Measurements from ENCODE around the gene LMTK2.

LMTK2 gene

DNA sequence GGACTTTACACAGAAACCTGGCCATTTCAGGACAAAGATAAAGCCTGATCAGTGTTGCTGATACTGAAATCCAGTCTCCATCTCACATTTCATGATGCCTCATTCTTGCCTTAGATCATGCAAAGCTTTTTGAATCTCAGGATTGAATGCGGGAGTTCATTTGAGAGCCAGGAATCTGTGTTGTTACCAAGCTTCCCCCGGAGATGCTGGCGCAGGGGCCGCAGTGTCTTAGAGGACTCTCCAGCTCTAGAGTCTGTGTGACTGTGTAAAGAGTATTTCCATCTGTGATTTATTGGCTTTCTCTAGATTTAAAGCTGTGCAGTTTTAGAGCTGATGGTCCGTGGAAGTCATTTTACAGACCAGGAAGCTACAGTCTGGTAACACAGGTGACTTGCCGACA is 32.0 kb downstream of the LMTK2 start:
- no peak for DNase-seq

DNA sequence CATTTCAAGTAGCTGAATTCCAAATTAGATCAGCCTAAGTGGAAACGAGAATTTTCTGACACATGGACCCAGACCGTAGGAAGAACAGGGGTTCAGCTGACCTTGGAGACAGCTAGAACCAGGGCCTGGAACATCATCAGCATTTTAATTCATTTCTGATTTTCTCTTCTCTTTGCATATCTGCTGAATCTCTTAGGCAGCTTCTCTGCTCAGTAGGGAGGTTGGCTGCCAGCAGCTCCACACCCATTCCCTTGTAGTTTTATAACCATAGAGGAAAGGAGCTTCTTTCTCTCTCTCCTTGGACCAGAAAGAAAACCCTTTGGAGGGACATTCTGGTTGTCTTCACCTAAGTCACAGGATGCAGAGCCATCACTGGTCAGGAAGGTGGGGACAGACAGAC is 36.0 kb downstream of the LMTK2 start:
- DNase-seq: no peak

DNA sequence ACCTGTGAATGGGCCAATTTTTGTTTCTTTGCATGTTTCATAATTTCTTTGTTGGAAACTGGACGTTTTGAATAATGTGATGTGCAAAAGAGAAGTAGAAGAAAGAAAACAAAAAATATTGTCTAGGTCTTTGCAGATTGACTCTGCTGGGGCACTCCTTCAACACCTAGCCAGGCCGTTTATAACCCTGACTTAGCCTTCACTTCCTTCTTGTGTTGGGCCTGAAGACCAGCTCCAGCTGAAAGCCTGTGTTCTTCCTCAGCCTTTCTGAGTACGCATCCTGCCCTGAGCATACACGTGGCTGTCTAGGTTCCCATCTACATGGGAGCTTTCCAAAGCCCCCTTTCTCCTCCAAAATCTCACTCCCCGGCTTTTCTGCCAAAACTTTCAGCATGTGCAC is 41.9 kb downstream of the LMTK2 start:
- DNase-seq: no peak

DNA sequence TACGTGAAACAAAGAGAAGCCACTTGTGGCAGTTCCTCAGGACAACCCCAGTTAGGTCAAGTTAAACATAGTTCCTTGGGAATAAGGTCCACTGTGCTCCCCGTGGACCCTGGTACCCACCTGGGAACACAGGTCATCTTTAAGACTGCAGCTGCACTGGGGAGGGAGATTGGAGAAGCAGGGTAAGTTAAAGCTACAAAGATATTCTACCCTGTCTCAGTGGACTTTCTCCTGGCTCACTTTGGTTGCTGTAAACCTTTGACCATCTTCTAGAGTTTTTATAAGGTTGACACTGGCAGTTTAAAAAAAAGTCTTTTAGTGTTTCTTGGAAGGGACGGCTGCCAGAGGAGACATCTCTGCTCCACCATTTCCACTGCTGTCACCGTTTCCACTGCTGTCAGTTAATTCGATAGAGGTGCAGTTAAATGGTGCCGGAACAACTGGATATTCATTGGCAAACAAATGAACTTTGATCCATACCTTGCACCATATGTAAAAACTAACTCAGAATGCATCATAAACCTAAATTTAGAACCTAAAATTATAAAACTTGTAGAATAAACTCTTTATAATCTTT is 42.5 kb downstream of the LMTK2 start:
- no peak for DNase-seq

- DNase-seq: no peak
Observed at GRCh38 chr7:98151884-98152283, 45.2 kb downstream of the LMTK2 start.

GRCh38 chr7:98156700-98157099 is 50.0 kb downstream of the LMTK2 start:
- no peak for DNase-seq

DNA sequence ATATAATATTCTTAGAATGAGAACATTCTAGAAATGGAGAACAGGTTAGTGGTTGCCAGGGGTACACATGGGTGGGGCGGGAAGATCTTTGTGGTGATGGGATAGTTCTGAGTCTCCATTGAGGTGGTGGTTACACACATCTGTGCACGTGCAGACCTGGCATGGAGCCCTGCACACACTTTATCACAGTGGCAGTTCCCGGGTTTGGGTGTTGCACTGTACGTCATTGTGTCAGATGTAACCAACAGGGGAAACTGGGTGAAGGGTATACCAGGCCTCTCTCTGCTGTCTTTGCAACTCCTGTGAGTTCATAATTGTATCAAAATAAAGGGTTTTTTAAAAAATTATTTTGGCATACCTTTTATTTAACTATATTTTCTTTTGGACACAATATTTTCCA is 51.1 kb downstream of the LMTK2 start:
- DNase-seq: no peak

GRCh38 chr7:98162758-98163157 is 56.1 kb downstream of the LMTK2 start:
- DNase-seq: no peak

- DNase-seq: no peak
Observed at GRCh38 chr7:98163269-98163668, 56.6 kb downstream of the LMTK2 start.

DNA sequence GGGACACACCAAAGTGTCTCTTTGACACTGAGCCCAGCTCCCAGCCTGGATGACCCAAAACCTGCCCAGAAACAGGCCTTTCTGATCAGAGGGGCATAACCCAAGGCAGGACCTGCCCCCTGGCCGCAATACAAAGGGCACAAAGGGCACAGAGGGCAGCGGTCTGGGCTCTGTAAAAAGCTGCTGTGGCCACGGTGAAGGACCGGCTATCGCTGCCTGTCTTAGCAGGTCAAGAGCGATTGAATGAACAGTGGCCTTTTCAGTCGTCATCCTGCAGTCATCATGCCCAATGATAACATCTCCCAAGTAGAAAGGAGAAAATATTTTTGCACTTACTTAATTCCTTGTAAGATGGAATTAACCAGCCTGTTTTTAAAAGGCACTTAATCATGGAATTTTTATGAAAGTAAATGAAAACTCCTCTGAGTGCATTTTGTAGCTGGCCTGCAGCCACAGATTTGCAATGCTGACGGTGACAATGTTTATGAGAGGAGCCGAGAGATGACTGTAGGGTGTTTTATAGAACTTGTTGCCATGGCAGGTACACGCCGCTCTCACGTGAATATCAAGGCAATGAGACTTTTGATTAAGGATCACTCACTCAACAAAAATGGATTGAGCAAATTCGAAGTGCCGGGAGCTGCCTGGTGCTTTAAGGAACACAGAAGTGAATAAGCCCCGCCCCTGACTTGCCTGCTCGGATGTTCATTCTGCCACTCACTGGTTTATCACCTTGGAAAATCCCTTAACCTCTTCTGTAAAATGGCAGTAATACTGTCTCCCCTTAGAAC is 57.2 kb downstream of the LMTK2 start:
- no peak for DNase-seq

DNA sequence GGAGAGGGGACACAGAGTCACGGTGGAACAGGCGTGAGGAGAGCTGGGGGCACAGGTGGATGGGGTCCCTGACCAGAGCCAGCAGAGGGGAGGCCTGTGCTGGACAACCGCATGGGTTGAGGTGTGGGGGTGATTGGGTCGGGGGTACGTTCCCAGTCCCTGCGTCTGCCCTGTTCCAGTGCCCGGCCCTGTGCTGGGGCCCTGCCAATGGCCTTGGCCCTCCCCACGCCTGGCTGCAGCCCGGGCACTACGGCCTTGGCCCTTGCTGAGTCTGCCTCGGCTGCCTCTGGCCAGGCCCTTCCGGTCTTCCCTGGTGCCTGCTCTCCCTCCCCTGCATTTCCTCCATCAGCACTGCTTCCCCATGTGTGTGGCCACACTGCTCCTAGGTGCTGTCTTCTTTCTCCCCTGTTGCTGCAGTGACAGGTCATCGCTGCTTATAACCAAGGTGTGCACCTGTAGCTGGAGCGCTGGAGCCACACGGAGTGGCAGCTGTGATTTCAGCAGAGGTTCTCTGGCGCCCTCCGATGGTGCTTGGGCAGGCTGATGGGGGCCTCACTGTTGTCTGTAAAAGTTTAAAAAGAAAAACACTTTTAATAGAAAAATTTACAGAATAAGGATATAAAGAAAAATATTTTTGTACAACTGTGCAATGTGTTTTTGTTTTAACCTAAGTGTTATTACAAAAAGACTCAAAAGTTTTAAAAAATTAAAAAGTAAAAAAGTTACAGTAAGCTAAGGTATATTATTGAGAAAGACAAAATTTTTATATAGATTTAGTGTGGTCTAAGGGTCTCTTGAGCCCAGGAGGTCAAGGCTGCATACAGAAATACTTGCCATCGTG is 59.4 kb downstream of the LMTK2 start:
- DNase-seq: peak; percentile 41 to 46

DNA sequence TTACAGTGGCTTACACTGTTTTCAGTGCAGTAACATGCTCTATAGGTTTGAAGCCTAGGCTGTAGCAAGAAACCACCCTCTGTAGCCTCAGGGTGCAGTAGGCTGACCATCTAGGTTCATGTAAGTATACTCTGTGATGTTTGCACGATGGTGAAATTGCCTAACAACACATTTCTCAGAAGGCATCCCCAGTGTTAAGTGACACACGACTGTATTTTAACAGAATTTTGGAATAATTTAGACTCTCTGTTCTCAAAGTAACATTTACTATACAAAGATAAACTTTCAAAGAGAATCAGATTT is 60.0 kb downstream of the LMTK2 start:
- DNase-seq: no peak

- no peak for DNase-seq
Observed at GRCh38 chr7:98167653-98168052, 61.0 kb downstream of the LMTK2 start.

DNA sequence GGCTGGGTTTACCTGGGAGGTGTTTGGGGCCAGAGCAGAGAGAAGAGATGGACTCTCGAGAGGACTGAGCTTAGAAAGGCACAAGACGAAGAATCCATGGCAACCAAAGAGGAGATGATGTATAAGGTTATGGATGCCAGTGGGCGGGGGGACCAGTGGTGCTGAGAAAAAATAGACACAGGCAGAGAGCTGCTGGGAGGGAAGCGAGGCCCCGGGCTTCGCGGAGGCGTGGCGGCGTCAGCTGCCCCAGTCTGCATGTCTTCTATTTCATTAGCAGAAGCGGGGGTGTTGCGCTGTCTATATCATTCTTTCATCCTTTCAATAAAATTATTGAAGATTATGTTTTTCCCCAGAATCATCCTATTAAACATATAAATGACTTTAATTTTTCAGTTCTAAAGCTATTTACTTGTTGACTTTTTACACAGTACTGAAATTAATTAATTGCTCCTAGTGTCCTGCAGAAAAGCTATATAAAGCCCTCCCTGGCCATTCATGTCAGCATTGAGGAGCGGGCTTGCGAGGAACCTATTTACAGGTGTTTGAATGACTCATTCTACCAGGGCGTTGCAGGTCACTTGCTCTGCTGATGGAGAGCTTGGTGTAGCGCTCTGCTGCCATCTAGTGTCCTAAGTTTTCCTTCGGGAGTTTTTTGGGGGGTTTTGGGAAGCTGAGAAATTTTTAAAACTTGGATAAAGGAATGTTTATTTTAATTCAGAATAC is 61.7 kb downstream of the LMTK2 start:
- peak; percentile 62 to 63 for DNase-seq

GRCh38 chr7:98168904-98169621 is 62.4 kb downstream of the LMTK2 start:
- DNase-seq: no peak

GRCh38 chr7:98170966-98171365 is 64.3 kb downstream of the LMTK2 start:
- no peak for DNase-seq

DNA sequence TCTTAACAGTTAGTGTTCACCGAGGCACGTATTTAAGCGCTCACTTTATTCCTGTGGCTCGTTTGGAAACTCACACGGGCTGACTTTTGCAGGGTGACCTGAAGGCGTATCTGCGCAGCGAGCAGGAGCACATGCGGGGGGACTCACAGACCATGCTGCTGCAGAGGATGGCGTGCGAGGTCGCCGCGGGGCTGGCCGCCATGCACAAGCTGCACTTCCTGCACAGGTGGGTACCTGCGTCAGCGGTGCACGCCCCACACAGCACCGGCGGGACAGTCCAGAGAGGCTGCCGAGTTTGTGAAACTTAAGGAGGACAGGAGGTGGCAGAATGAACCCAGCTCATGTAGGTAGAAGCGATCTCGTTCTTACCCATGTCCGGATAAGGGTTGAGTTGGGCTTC is 64.8 kb downstream of the LMTK2 start:
- DNase-seq: no peak

DNA sequence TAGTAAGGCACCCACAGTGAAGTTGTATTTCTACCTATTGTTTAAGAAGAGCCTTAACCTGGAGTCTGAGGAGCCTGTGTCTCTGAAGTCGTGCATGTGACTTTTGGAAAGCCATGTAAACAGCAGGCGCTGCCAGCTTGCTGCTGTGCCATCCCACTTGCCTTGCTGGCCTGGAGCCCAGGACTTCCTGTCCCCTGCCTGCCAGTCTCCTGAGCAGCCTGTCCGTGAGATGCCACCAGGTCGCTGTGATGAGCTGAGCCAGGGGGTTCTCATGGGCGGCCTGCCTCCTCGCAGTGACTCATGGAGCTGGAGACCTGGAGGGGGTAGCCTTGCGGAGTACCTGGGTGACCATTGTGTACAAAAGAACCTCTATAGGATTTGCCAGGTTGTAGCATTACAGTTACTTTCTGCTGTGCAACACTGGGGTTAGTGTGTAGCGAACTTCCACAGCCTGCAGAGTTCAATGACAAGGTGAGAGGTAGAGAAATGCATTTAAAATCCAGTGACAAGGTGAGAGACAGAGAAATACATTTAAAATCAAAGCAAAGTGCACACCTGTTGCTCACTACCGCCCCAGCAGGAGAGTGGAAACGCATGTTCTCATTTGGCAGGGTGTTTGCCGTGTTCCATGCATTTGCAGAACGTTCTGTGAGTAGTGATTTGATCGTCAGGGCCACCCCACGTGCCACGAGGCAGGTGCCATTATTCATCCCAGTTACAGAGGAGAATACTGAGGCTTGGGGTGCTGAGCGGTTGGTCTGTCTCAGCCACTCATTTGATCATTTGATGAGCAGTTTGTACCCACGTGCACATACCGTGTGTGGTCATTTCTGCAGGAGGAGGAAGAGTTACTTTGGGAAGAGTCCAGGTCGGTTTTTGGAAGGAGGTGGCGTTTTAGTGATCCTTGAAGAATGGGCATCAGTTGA is 67.9 kb downstream of the LMTK2 start:
- no peak for DNase-seq

DNA sequence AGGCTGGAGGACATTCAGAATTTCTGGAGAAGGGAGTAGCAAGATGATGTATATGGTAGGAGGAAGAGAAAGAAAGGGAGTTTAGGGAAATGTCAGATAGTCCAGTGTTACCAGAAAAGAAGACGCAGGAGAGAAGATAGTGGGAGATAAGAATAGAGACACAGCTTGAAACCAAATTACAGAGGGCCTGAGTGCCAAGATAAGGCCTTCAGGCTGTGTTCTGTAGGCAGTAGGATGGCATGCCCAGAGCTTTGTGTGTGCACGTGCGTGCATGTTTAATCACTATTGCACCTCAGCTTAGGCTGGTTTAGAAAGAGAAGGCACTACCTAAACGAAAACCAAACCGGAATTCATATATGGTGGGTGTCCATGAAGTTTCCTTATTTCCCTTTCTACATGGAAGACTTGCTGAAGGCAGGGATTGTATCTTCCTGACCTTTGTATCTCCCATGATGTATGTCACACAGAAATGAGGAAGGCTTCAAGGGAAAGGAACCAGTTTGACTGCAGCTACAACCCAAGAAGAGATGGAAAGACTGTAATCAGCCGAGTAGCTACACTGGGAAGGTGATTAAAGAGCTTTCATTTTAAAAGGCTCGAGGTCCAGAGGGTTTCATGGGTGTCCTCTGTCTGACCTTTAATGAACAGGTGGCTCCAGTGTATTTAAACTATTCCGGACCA is 68.7 kb downstream of the LMTK2 start:
- no peak for DNase-seq

- no peak for DNase-seq
Observed at GRCh38 chr7:98177553-98177952, 70.9 kb downstream of the LMTK2 start.

DNA sequence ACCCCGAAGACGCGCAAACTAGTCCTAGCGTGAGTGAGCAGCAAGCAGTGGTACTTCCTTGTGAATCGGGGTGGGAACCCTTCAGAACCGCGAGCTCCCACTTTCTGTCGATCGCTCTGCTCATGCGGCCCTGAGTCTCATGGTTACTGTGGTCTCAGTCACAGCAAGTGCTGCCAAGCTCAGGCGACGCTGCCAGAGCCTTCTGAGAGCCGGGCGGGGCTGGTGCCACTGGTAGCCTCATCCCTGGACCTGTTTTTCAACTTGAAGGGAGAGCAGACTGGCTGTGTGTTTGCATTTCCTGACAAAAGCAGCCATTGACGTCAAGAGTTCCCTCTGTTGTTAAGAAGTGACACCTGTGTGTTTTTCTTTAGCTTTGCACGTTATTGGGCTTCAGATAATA is 71.7 kb downstream of the LMTK2 start:
- DNase-seq: no peak

All from activated CD4-positive, alpha-beta T cell treated with anti-CD3 and anti-CD28 coated beads, Interleukin-2, amount 50 U/mL, for 4 hours (primary cell).